ENCODE data around the gene SLCO4A1.
A peak's percentile ranks its signal among the peaks of the same experiment; 100 is the strongest.

SLCO4A1 gene

GRCh38 chr20:62702895-62703852 is 60.9 kb downstream of the SLCO4A1 start:
- Mint-ChIP-seq H3K27me3 (ENCODE audit: low read depth) (peaks cover 21% of the 10 kb centered on the region), H3K27ac (peak overlapping the region; percentile 11), H3K36me3 (ENCODE audit: low read depth) (no peaks in the 10 kb centered on the region), H3K4me3 (no peak overlapping the region), H3K4me1 (ENCODE audit: low read depth) (no peaks in the 10 kb centered on the region), H3K9me3 (no peaks in the 10 kb centered on the region)

- H3K27me3 Mint-ChIP-seq (ENCODE audit: low read depth): peaks cover 22% of the 10 kb centered on the region
- no peaks in the 10 kb centered on the region for H3K4me1 Mint-ChIP-seq (ENCODE audit: low read depth)
- H3K4me3 Mint-ChIP-seq: no peak overlapping the region
- peak overlapping the region; percentile 11 for H3K27ac Mint-ChIP-seq
- no peaks in the 10 kb centered on the region for H3K36me3 Mint-ChIP-seq (ENCODE audit: low read depth)
- no peaks in the 10 kb centered on the region for H3K9me3 Mint-ChIP-seq
Observed at GRCh38 chr20:62703853-62704228, 61.5 kb downstream of the SLCO4A1 start.

GRCh38 chr20:62704341-62704948 is 62.1 kb downstream of the SLCO4A1 start:
- Mint-ChIP-seq H3K27ac (no peak overlapping the region), H3K4me3 (no peak overlapping the region), H3K36me3 (ENCODE audit: low read depth) (no peaks in the 10 kb centered on the region), H3K27me3 (ENCODE audit: low read depth) (peaks cover 24% of the 10 kb centered on the region), H3K4me1 (ENCODE audit: low read depth) (no peaks in the 10 kb centered on the region), H3K9me3 (no peaks in the 10 kb centered on the region)

- Mint-ChIP-seq H3K4me3 (no peak overlapping the region), H3K27ac (no peak overlapping the region), H3K9me3 (no peaks in the 10 kb centered on the region), H3K36me3 (ENCODE audit: low read depth) (no peaks in the 10 kb centered on the region), H3K4me1 (ENCODE audit: low read depth) (no peaks in the 10 kb centered on the region), H3K27me3 (ENCODE audit: low read depth) (peaks cover 36% of the 10 kb centered on the region)
Observed at GRCh38 chr20:62705627-62706026, 63.3 kb downstream of the SLCO4A1 start.

- Mint-ChIP-seq H3K27ac (no peak overlapping the region), H3K9me3 (no peaks in the 10 kb centered on the region), H3K4me3 (no peak overlapping the region), H3K27me3 (ENCODE audit: low read depth) (peaks cover 38% of the 10 kb centered on the region), H3K36me3 (ENCODE audit: low read depth) (no peaks in the 10 kb centered on the region), H3K4me1 (ENCODE audit: low read depth) (no peaks in the 10 kb centered on the region)
Observed at GRCh38 chr20:62706344-62706743, 64.0 kb downstream of the SLCO4A1 start.

- Mint-ChIP-seq H3K4me3 (no peak overlapping the region), H3K27ac (no peak overlapping the region), H3K4me1 (ENCODE audit: low read depth) (no peaks in the 10 kb centered on the region), H3K27me3 (ENCODE audit: low read depth) (peaks cover 40% of the 10 kb centered on the region), H3K9me3 (no peaks in the 10 kb centered on the region), H3K36me3 (ENCODE audit: low read depth) (no peaks in the 10 kb centered on the region)
Observed at GRCh38 chr20:62706857-62707256, 64.6 kb downstream of the SLCO4A1 start.

- no peaks in the 10 kb centered on the region for H3K9me3 Mint-ChIP-seq
- no peaks in the 10 kb centered on the region for H3K36me3 Mint-ChIP-seq (ENCODE audit: low read depth)
- no peaks in the 10 kb centered on the region for H3K4me1 Mint-ChIP-seq (ENCODE audit: low read depth)
- H3K27ac Mint-ChIP-seq: no peak overlapping the region
- no peak overlapping the region for H3K4me3 Mint-ChIP-seq
- peaks cover 44% of the 10 kb centered on the region for H3K27me3 Mint-ChIP-seq (ENCODE audit: low read depth)
Observed at GRCh38 chr20:62707276-62707920, 65.1 kb downstream of the SLCO4A1 start.

GRCh38 chr20:62707921-62708521 is 65.7 kb downstream of the SLCO4A1 start:
- H3K36me3 Mint-ChIP-seq (ENCODE audit: low read depth): no peaks in the 10 kb centered on the region
- H3K27me3 Mint-ChIP-seq (ENCODE audit: low read depth): peaks cover 44% of the 10 kb centered on the region
- H3K4me1 Mint-ChIP-seq (ENCODE audit: low read depth): no peaks in the 10 kb centered on the region
- no peak overlapping the region for H3K4me3 Mint-ChIP-seq
- H3K27ac Mint-ChIP-seq: no peak overlapping the region
- H3K9me3 Mint-ChIP-seq: no peaks in the 10 kb centered on the region

GRCh38 chr20:62708591-62709536 is 66.6 kb downstream of the SLCO4A1 start, which contains the start of gene NTSR1:
TSS of gene NTSR1 (plus strand) at chr20:62708836. CDS start at chr20:62709208, 372 bp downstream.
- Mint-ChIP-seq H3K27me3 (ENCODE audit: low read depth) (peaks cover 52% of the 10 kb centered on the region), H3K27ac (no peak within 1 kb of the TSS), H3K9me3 (no peaks in the 10 kb centered on the region), H3K36me3 (ENCODE audit: low read depth) (no peaks in the 10 kb centered on the region), H3K4me3 (no peak within 1 kb of the TSS), H3K4me1 (ENCODE audit: low read depth) (no peaks in the 10 kb centered on the region)

- H3K4me3 Mint-ChIP-seq: no peak overlapping the region
- no peaks in the 10 kb centered on the region for H3K4me1 Mint-ChIP-seq (ENCODE audit: low read depth)
- H3K27ac Mint-ChIP-seq: no peak overlapping the region
- no peaks in the 10 kb centered on the region for H3K9me3 Mint-ChIP-seq
- H3K36me3 Mint-ChIP-seq (ENCODE audit: low read depth): no peaks in the 10 kb centered on the region
- peaks cover 59% of the 10 kb centered on the region for H3K27me3 Mint-ChIP-seq (ENCODE audit: low read depth)
Observed at GRCh38 chr20:62709537-62709905, 67.2 kb downstream of the SLCO4A1 start.

- H3K9me3 Mint-ChIP-seq: no peaks in the 10 kb centered on the region
- peaks cover 66% of the 10 kb centered on the region for H3K27me3 Mint-ChIP-seq (ENCODE audit: low read depth)
- H3K4me3 Mint-ChIP-seq: no peak overlapping the region
- H3K4me1 Mint-ChIP-seq (ENCODE audit: low read depth): peaks cover 2% of the 10 kb centered on the region
- H3K36me3 Mint-ChIP-seq (ENCODE audit: low read depth): no peaks in the 10 kb centered on the region
- no peak overlapping the region for H3K27ac Mint-ChIP-seq
Observed at GRCh38 chr20:62710221-62710885, 68.0 kb downstream of the SLCO4A1 start.

GRCh38 chr20:62710886-62711702 is 68.8 kb downstream of the SLCO4A1 start:
- H3K27ac Mint-ChIP-seq: no peak overlapping the region
- peaks cover 70% of the 10 kb centered on the region for H3K27me3 Mint-ChIP-seq (ENCODE audit: low read depth)
- no peaks in the 10 kb centered on the region for H3K36me3 Mint-ChIP-seq (ENCODE audit: low read depth)
- no peaks in the 10 kb centered on the region for H3K9me3 Mint-ChIP-seq
- no peak overlapping the region for H3K4me3 Mint-ChIP-seq
- peaks cover 5% of the 10 kb centered on the region for H3K4me1 Mint-ChIP-seq (ENCODE audit: low read depth)

GRCh38 chr20:62711703-62712101 is 69.4 kb downstream of the SLCO4A1 start:
- Mint-ChIP-seq H3K9me3 (no peaks in the 10 kb centered on the region), H3K27me3 (ENCODE audit: low read depth) (peaks cover 75% of the 10 kb centered on the region)

More at GRCh38 chr20:62711703-62712101, 69.4 kb downstream of the SLCO4A1 start:
- H3K36me3 Mint-ChIP-seq (ENCODE audit: low read depth): no peaks in the 10 kb centered on the region
- H3K4me3 Mint-ChIP-seq: no peak overlapping the region
- no peak overlapping the region for H3K27ac Mint-ChIP-seq
- H3K4me1 Mint-ChIP-seq (ENCODE audit: low read depth): peaks cover 10% of the 10 kb centered on the region
